SK-N-MC (cell line): ENCODE data around the gene RNF14.
A peak's percentile ranks its signal among the peaks of the same experiment; 100 is the strongest.

ENCODE experiments used
- DNase-seq: peaks from one replicate; pipeline ENCODE4 v3.0.0-alpha.2; 2011; ENCODE audit warnings: low read depth, low spot score
- H3K27ac ChIP-seq: fragments of 200-600 bp; sonication (generic); 2 replicates; pipeline ENCODE4 v1.5.1; 2016; ENCODE audit warnings: mixed run types
- H3K36me3 ChIP-seq: fragments of 200-600 bp; sonication (generic); 2 replicates; pipeline ENCODE4 v1.6.1; 2017; ENCODE audit warnings: antibody characterized with exemption, low read length, mixed read lengths; ENCODE audit not compliant: insufficient read depth
- H3K4me3 ChIP-seq: fragments of 200-600 bp; sonication (generic); 2 replicates; pipeline ENCODE4 v1.5.1; 2016
- H3K9ac ChIP-seq: fragments of 200-600 bp; sonication (generic); 2 replicates; pipeline ENCODE4 v1.8.0; 2017; ENCODE audit warnings: mixed run types, mixed read lengths; ENCODE audit not compliant: insufficient read length
- H3K9me3 ChIP-seq: fragments of 200-600 bp; sonication (generic); 2 replicates; pipeline ENCODE4 v1.6.1; 2017; ENCODE audit warnings: low read depth, mild to moderate bottlenecking, antibody characterized with exemption, low read length, moderate library complexity, mixed read lengths
- EZH2 ChIP-seq: fragments of 200-600 bp; sonication (generic); IDR thresholded peaks from one replicate; pipeline ENCODE4 v1.6.1; 2017; ENCODE audit warnings: antibody characterized with exemption
- FOXP2 ChIP-seq: optimal IDR thresholded peaks from 2 replicates; pipeline ENCODE3; 2011; ENCODE audit warnings: mild to moderate bottlenecking, moderate library complexity; ENCODE audit not compliant: insufficient read depth; ENCODE audit errors: extremely low read length, control extremely low read depth
- POLR2AphosphoS5 ChIP-seq: IDR thresholded peaks from 2 replicates; pipeline ENCODE4 v1.6.1; 2012; ENCODE audit warnings: mild to moderate bottlenecking, low read depth, low read length, borderline replicate concordance

The RNF14 gene

DNA sequence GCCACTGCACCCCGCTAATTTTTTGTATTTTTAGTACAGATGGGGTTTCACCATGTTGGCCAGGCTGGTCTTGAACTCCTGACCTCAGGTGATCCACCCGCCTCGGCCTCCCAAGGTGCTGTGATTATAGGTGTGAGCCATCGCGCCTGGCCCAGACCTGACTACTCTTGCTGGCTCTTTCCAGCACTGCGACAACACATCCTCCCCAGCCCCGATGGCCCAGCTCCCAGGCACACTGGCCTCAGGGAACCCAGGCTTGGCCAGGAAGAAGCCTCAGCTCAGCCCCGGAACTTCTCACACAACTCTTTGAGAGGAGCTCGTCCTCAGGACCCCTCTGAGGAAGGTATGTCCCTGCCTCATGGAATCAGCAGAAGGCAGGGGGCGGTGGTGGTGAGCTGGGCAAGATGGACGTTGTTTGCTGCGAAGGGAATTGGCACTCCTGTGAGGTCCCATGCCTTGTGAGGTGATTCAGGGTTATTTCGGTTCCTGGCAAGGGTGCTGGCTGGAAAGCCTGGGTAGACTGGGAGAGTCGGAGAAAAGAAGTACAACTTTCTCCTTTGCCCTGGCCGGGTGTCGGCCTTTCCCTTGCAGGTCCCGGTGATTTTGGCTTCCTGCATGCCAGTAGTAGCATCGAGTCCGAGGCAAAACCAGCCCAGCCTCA is 39.4 kb upstream of the RNF14 start:
- Histone ChIP-seq H3K36me3 (peaks cover 51% of the 10 kb centered on the region), H3K9ac (no peak overlapping the region), H3K4me3 (no peak overlapping the region), H3K27ac (no peak overlapping the region), H3K9me3 (no peaks in the 10 kb centered on the region)
- DNase-seq = no peak
- no peak for TF ChIP-seq POLR2AphosphoS5

DNA sequence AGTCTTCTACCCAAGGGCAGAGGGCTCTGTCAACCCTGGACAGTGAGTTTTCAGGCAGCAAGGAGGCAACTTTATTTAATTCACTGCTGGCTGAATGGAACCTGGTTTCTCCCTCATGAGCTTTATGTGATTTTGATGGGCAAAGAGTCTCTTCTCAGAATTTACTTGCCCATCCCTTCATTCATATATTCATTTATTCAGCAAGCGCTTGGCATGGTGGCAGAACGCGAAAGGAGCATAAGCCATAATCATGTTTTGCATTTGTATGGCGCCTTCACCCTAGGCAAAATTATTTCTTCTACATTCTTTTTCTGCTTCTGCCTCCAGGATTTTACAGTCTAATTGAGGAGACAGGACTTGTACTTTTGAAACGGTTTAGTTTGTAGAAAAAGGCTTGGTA is 37.2 kb upstream of the RNF14 start:
- H3K36me3 ChIP-seq = peaks cover 51% of the 10 kb centered on the region
- H3K27ac ChIP-seq = no peak overlapping the region
- no peak for DNase-seq
- no peak for TF ChIP-seq POLR2AphosphoS5
- no peak for TF ChIP-seq EZH2
- no peak for TF ChIP-seq FOXP2
- no peak overlapping the region for H3K9ac ChIP-seq
- H3K4me3 ChIP-seq = no peak overlapping the region
- no peaks in the 10 kb centered on the region for H3K9me3 ChIP-seq

DNA sequence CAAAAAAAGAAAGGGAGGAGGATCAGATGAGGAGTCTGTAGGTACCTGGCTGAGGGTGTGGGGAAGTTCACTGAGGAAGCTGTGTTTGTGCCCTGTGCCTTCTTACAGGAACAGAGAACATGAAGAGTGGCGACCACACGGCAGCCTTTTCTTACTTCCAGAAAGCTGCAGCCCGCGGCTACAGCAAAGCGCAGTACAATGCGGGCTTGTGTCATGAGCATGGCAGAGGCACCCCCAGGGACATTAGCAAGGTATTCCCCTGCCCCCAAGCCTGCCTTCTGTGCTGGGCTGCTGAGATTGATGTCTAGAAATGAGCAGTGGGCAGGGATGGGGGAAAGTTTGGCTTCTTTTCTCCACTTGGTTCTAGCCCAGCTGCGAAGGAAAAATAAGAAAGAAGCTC is 35.8 kb upstream of the RNF14 start:
- no peak overlapping the region for H3K9ac ChIP-seq
- no peak overlapping the region for H3K27ac ChIP-seq
- no peak for DNase-seq
- no peak overlapping the region for H3K4me3 ChIP-seq
- no peaks in the 10 kb centered on the region for H3K9me3 ChIP-seq
- H3K36me3 ChIP-seq = peaks cover 44% of the 10 kb centered on the region
- TF ChIP-seq FOXP2 (no peak), POLR2AphosphoS5 (no peak), EZH2 (no peak)

DNA sequence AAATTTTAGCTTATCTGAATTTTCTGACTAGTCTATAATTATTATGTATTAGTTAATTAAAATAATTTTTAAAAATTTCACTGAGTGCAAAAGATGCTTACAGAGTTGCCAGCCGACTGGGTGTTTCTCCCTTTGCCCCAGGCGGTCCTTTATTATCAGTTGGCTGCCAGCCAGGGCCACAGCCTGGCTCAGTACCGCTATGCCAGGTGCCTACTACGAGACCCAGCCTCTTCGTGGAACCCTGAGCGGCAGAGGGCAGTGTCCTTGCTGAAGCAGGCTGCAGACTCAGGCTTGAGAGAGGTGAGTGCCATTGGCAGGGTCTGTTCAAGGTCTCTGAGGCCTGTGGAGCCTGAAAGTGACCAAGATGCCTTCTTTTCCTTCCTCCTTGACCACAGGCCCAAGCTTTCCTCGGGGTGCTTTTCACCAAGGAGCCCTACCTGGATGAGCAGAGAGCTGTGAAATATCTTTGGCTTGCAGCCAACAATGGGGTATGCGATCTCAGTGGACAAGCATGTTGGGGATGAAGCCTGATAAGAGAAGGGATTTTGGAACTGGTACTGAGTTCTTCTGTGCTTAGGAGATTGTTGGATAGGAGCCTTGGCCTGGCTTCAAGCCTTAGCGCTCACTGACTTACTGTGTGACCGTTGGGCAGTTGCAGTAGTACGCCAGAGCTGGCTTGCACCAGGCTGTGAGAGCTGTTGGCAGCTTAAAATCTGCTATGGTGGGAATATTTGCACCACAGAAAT is 34.6 kb upstream of the RNF14 start:
- Histone ChIP-seq H3K9ac (no peak overlapping the region), H3K27ac (no peak overlapping the region), H3K4me3 (no peak overlapping the region), H3K36me3 (peaks cover 48% of the 10 kb centered on the region), H3K9me3 (no peaks in the 10 kb centered on the region)
- DNase-seq = no peak
- TF ChIP-seq POLR2AphosphoS5 = no peak
- TF ChIP-seq EZH2 = no peak
- no peak for TF ChIP-seq FOXP2

DNA sequence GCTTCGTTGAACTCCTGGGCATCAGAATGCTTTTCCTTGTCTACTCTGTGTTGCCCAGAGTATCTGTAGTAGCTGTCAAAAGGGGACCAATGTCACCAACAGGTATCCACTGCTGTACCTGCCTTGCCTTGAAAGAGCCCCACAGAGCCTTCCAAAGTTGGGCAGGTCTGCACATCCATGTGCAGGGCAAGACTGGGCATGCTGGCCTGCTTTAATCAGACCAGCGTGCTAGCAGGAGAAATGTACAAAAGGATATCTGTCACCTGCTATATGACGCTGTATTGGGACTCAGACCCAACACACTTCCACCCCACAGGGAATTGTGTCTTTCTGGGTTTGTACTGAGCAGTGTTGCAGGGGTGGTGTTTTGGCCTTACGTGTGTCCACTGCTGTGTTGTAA is 33.4 kb upstream of the RNF14 start:
- H3K36me3 ChIP-seq = peaks cover 40% of the 10 kb centered on the region

DNA sequence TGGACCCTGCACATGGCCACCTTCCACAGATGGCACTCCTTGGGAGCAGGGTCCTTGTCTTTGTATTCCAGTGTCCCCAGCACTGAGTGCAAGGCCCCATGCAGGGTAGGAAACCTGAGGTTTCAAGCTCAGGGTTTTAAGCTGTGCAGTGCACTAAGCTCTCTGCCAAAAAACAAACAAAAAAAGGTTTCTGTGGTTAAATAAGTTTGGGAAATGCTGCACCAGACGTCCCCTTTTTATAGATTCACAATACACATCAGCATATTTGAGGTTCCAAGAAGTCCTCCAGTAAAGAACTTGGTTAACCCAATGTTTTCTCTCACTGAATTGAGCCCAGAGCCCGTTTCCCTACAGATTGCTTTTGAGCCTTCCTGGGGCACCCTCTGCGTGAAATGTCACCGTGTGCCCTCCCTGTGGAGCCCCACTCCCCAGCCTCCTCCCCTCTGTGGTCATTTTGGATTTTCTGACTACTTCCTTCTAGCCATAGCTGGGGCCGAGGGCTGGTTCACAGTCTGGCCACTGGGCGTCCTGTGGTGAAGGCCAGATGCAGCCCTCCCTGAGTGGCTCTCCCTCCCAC is 28.1 kb upstream of the RNF14 start:
- peak overlapping the region; percentile 36; the same call in 1 of the 2 replicates for H3K27ac ChIP-seq
- no peak for DNase-seq
- peaks cover 11% of the 10 kb centered on the region; the same call in 1 of the 2 replicates for H3K36me3 ChIP-seq
- no peak overlapping the region for H3K9ac ChIP-seq
- TF ChIP-seq FOXP2 (no peak), POLR2AphosphoS5 (no peak), EZH2 (no peak)
- no peak overlapping the region for H3K4me3 ChIP-seq
- no peaks in the 10 kb centered on the region for H3K9me3 ChIP-seq

More for the DNA sequence above, 33.4 kb upstream of the RNF14 start:
- DNase-seq = no peak
- H3K4me3 ChIP-seq = no peak overlapping the region
- no peak overlapping the region for H3K9ac ChIP-seq
- TF ChIP-seq EZH2 = no peak
- no peak for TF ChIP-seq POLR2AphosphoS5
- H3K27ac ChIP-seq = no peak overlapping the region
- H3K9me3 ChIP-seq = no peaks in the 10 kb centered on the region

DNA sequence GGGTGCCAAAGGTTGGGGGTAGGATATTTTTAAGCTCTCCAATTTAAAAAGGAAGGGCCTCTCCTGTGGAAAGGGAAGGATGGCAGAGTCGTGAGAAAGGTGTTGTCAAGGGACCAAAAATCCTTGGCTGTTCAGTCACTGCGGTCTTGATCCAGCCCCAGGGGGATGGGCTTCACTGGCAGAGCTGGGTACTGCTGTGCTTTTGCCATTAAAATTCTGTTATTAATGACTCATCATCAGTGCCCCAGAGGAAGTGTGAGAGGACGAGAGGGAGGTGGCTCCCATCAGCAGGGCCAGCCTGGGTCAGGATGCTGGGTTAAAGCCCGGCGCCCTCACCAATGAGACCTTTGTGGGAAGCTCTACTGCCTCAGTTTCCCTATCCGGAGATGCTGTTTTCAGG is 27.6 kb upstream of the RNF14 start:
- Histone ChIP-seq H3K27ac (no peak overlapping the region; the same call in 1 of the 2 replicates), H3K9me3 (no peaks in the 10 kb centered on the region), H3K4me3 (no peak overlapping the region), H3K36me3 (peaks cover 11% of the 10 kb centered on the region; the same call in 1 of the 2 replicates), H3K9ac (no peak overlapping the region)
- DNase-seq = no peak
- TF ChIP-seq EZH2 (no peak), POLR2AphosphoS5 (0 out of 2 replicates have a peak, but pooled peaks have one; percentile 11), FOXP2 (no peak)

DNA sequence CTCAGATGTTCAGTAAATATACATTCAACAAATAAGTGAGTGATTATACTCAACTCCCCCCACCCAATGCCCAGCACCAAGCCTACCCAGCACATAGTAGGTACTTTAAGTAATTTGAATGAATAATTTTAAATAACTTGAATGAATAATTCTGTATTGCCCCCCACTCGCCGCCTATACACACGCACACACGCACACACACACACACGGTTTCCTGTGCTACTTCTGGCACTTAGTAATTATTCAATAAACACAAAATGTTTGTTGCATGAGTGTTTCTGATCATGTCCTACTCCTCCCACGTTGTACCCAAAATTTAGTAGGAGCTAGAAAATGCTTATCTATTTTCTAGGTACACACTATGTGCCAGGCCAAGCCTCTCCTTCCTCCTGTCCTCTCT is 27.1 kb upstream of the RNF14 start:
- Histone ChIP-seq H3K9ac (no peak overlapping the region), H3K27ac (no peak overlapping the region), H3K36me3 (peaks cover 11% of the 10 kb centered on the region; the same call in 1 of the 2 replicates), H3K9me3 (no peaks in the 10 kb centered on the region), H3K4me3 (no peak overlapping the region)
- no peak for DNase-seq
- TF ChIP-seq EZH2 (no peak), FOXP2 (no peak), POLR2AphosphoS5 (no peak)
